ENCODE measurements around the gene WBP11.

Gene WBP11

GRCh38 chr12:14842315-14842714, 39.0 kb upstream of the WBP11 start:
- WGBS, 2 experiments: 100% methylated on average over 1 to 2 of the region's 3 CpGs
- no peaks in the 10 kb centered on the region for H3K36me3 ChIP-seq (ENCODE audit: control insufficient read depth, insufficient read depth, low read length)
- H3K4me3 ChIP-seq (ENCODE audit: insufficient read depth, low read depth, low read length): no peak overlapping the region
- no peaks in the 10 kb centered on the region for H3K9me3 ChIP-seq (ENCODE audit: control insufficient read depth, low read length)
- no peaks in the 10 kb centered on the region for H3K4me1 ChIP-seq (ENCODE audit: control insufficient read depth, insufficient read depth, low read length)
- no peak overlapping the region for H3K27ac ChIP-seq (ENCODE audit: insufficient read depth, low read depth, low read length, poor library complexity, severe bottlenecking)
- H3K27me3 ChIP-seq (ENCODE audit: control insufficient read depth, insufficient read depth, low read length, poor library complexity, severe bottlenecking): no peaks in the 10 kb centered on the region

GRCh38 chr12:14841761-14842160, 38.5 kb upstream of the WBP11 start:
- 81 to 84% methylated on average over 2 to 3 of the region's 3 CpGs for WGBS, 2 experiments
- no peaks in the 10 kb centered on the region for H3K27me3 ChIP-seq (ENCODE audit: control insufficient read depth, insufficient read depth, low read length, poor library complexity, severe bottlenecking)
- H3K9me3 ChIP-seq (ENCODE audit: control insufficient read depth, low read length): no peaks in the 10 kb centered on the region
- H3K4me1 ChIP-seq (ENCODE audit: control insufficient read depth, insufficient read depth, low read length): no peaks in the 10 kb centered on the region
- no peak overlapping the region for H3K4me3 ChIP-seq (ENCODE audit: insufficient read depth, low read depth, low read length)
- H3K36me3 ChIP-seq (ENCODE audit: control insufficient read depth, insufficient read depth, low read length): no peaks in the 10 kb centered on the region
- no peak overlapping the region for H3K27ac ChIP-seq (ENCODE audit: insufficient read depth, low read depth, low read length, poor library complexity, severe bottlenecking)

- 90 to 96% methylated on average over 3 to 4 of the region's 4 CpGs for WGBS, 2 experiments
- Histone ChIP-seq H3K36me3 (ENCODE audit: control insufficient read depth, insufficient read depth, low read length) (no peaks in the 10 kb centered on the region), H3K27ac (ENCODE audit: insufficient read depth, low read depth, low read length, poor library complexity, severe bottlenecking) (no peak overlapping the region), H3K9me3 (ENCODE audit: control insufficient read depth, low read length) (no peaks in the 10 kb centered on the region), H3K4me1 (ENCODE audit: control insufficient read depth, insufficient read depth, low read length) (no peaks in the 10 kb centered on the region), H3K4me3 (ENCODE audit: insufficient read depth, low read depth, low read length) (no peak overlapping the region), H3K27me3 (ENCODE audit: control insufficient read depth, insufficient read depth, low read length, poor library complexity, severe bottlenecking) (no peaks in the 10 kb centered on the region)
These were observed 37.3 kb upstream of the WBP11 start for GRCh38 chr12:14840616-14841015.

- no peak overlapping the region for H3K27ac ChIP-seq (ENCODE audit: insufficient read depth, low read depth, low read length, poor library complexity, severe bottlenecking)
- WGBS, 2 experiments: 100% methylated on average over 1 of the region's 1 CpG; no CpG with 5 or more reads in 1 of the 2 experiments
- H3K4me1 ChIP-seq (ENCODE audit: control insufficient read depth, insufficient read depth, low read length): no peaks in the 10 kb centered on the region
- H3K4me3 ChIP-seq (ENCODE audit: insufficient read depth, low read depth, low read length): no peak overlapping the region
- no peaks in the 10 kb centered on the region for H3K9me3 ChIP-seq (ENCODE audit: control insufficient read depth, low read length)
- no peaks in the 10 kb centered on the region for H3K36me3 ChIP-seq (ENCODE audit: control insufficient read depth, insufficient read depth, low read length)
- no peaks in the 10 kb centered on the region for H3K27me3 ChIP-seq (ENCODE audit: control insufficient read depth, insufficient read depth, low read length, poor library complexity, severe bottlenecking)
These were observed 36.0 kb upstream of the WBP11 start for GRCh38 chr12:14839262-14839661.

- 85 to 93% methylated on average over 6 to 7 of the region's 7 CpGs for WGBS, 2 experiments
- Histone ChIP-seq H3K9me3 (ENCODE audit: control insufficient read depth, low read length) (no peaks in the 10 kb centered on the region), H3K4me3 (ENCODE audit: insufficient read depth, low read depth, low read length) (no peak overlapping the region), H3K27me3 (ENCODE audit: control insufficient read depth, insufficient read depth, low read length, poor library complexity, severe bottlenecking) (no peaks in the 10 kb centered on the region), H3K4me1 (ENCODE audit: control insufficient read depth, insufficient read depth, low read length) (no peaks in the 10 kb centered on the region), H3K36me3 (ENCODE audit: control insufficient read depth, insufficient read depth, low read length) (no peaks in the 10 kb centered on the region), H3K27ac (ENCODE audit: insufficient read depth, low read depth, low read length, poor library complexity, severe bottlenecking) (no peak overlapping the region)
These were observed 33.3 kb upstream of the WBP11 start for GRCh38 chr12:14836336-14837210.

- Histone ChIP-seq H3K36me3 (ENCODE audit: control insufficient read depth, insufficient read depth, low read length) (no peaks in the 10 kb centered on the region), H3K9me3 (ENCODE audit: control insufficient read depth, low read length) (no peaks in the 10 kb centered on the region), H3K27ac (ENCODE audit: insufficient read depth, low read depth, low read length, poor library complexity, severe bottlenecking) (no peak overlapping the region), H3K4me1 (ENCODE audit: control insufficient read depth, insufficient read depth, low read length) (no peaks in the 10 kb centered on the region), H3K4me3 (ENCODE audit: insufficient read depth, low read depth, low read length) (no peak overlapping the region), H3K27me3 (ENCODE audit: control insufficient read depth, insufficient read depth, low read length, poor library complexity, severe bottlenecking) (no peaks in the 10 kb centered on the region)
These were observed 31.2 kb upstream of the WBP11 start for GRCh38 chr12:14834509-14834908.

GRCh38 chr12:14833952-14834351, 30.7 kb upstream of the WBP11 start:
- Histone ChIP-seq H3K36me3 (ENCODE audit: control insufficient read depth, insufficient read depth, low read length) (no peaks in the 10 kb centered on the region), H3K27me3 (ENCODE audit: control insufficient read depth, insufficient read depth, low read length, poor library complexity, severe bottlenecking) (no peaks in the 10 kb centered on the region), H3K27ac (ENCODE audit: insufficient read depth, low read depth, low read length, poor library complexity, severe bottlenecking) (no peak overlapping the region), H3K9me3 (ENCODE audit: control insufficient read depth, low read length) (no peaks in the 10 kb centered on the region), H3K4me1 (ENCODE audit: control insufficient read depth, insufficient read depth, low read length) (no peaks in the 10 kb centered on the region), H3K4me3 (ENCODE audit: insufficient read depth, low read depth, low read length) (no peak overlapping the region)
- 90 to 97% methylated on average over 1 of the region's 1 CpG for WGBS, 2 experiments

- Histone ChIP-seq H3K27ac (ENCODE audit: insufficient read depth, low read depth, low read length, poor library complexity, severe bottlenecking) (no peak overlapping the region), H3K36me3 (ENCODE audit: control insufficient read depth, insufficient read depth, low read length) (no peaks in the 10 kb centered on the region), H3K4me1 (ENCODE audit: control insufficient read depth, insufficient read depth, low read length) (no peaks in the 10 kb centered on the region), H3K27me3 (ENCODE audit: control insufficient read depth, insufficient read depth, low read length, poor library complexity, severe bottlenecking) (no peaks in the 10 kb centered on the region), H3K9me3 (ENCODE audit: control insufficient read depth, low read length) (no peaks in the 10 kb centered on the region), H3K4me3 (ENCODE audit: insufficient read depth, low read depth, low read length) (no peak overlapping the region)
- WGBS, 2 experiments: 100% methylated on average over 3 of the region's 3 CpGs; no CpG with 5 or more reads in 1 of the 2 experiments
These were observed 30.1 kb upstream of the WBP11 start for GRCh38 chr12:14833336-14833735.

- no peaks in the 10 kb centered on the region for H3K27me3 ChIP-seq (ENCODE audit: control insufficient read depth, insufficient read depth, low read length, poor library complexity, severe bottlenecking)
- H3K4me1 ChIP-seq (ENCODE audit: control insufficient read depth, insufficient read depth, low read length): no peaks in the 10 kb centered on the region
- H3K4me3 ChIP-seq (ENCODE audit: insufficient read depth, low read depth, low read length): no peak overlapping the region
- no peaks in the 10 kb centered on the region for H3K36me3 ChIP-seq (ENCODE audit: control insufficient read depth, insufficient read depth, low read length)
- H3K9me3 ChIP-seq (ENCODE audit: control insufficient read depth, low read length): no peaks in the 10 kb centered on the region
- no peak overlapping the region for H3K27ac ChIP-seq (ENCODE audit: insufficient read depth, low read depth, low read length, poor library complexity, severe bottlenecking)
These were observed 25.6 kb upstream of the WBP11 start for GRCh38 chr12:14828892-14829291.

- no peaks in the 10 kb centered on the region for H3K9me3 ChIP-seq (ENCODE audit: control insufficient read depth, low read length)
- H3K27me3 ChIP-seq (ENCODE audit: control insufficient read depth, insufficient read depth, low read length, poor library complexity, severe bottlenecking): no peaks in the 10 kb centered on the region
- H3K4me3 ChIP-seq (ENCODE audit: insufficient read depth, low read depth, low read length): no peak overlapping the region
- H3K4me1 ChIP-seq (ENCODE audit: control insufficient read depth, insufficient read depth, low read length): no peaks in the 10 kb centered on the region
- H3K36me3 ChIP-seq (ENCODE audit: control insufficient read depth, insufficient read depth, low read length): no peaks in the 10 kb centered on the region
- H3K27ac ChIP-seq (ENCODE audit: insufficient read depth, low read depth, low read length, poor library complexity, severe bottlenecking): no peak overlapping the region
- 83 to 93% methylated on average over 2 of the region's 2 CpGs for WGBS, 2 experiments
These were observed 23.8 kb upstream of the WBP11 start for GRCh38 chr12:14827043-14827442.

Measured in ectodermal cell (in vitro differentiated cells).